ENCODE data around the gene ACOXL. TPM values are rescaled to one million over a fixed set of nuclear protein-coding genes. Genes with fewer than 3 reads are reported as not detected.

ACOXL gene
- total and polyA plus RNA-seq, 4 donors, result 4.4 to 32.8 (median 12.2) TPM

- H3K36me3 ChIP-seq (ENCODE audit: control insufficient read depth in 4 of 4, insufficient read depth in 4 of 4, low read length in 4 of 4), result peaks cover 0 to 1% (median 0%) of the 10 kb centered on the region in 4 donors
- H3K9me3 ChIP-seq (ENCODE audit: control insufficient read depth in 4 of 4, insufficient read depth in 3 of 4, low read length in 3 of 4), result peaks cover 0 to 4% (median 0%) of the 10 kb centered on the region in 4 donors
- no peak overlapping the region for H3K4me3 ChIP-seq
- no peaks in the 10 kb centered on the region for H3K27me3 ChIP-seq (ENCODE audit: control insufficient read depth in 3 of 3, insufficient read depth in 3 of 3, low read length in 2 of 3)
- no peak for DNase-seq
- TF ChIP-seq, protein P1, sequence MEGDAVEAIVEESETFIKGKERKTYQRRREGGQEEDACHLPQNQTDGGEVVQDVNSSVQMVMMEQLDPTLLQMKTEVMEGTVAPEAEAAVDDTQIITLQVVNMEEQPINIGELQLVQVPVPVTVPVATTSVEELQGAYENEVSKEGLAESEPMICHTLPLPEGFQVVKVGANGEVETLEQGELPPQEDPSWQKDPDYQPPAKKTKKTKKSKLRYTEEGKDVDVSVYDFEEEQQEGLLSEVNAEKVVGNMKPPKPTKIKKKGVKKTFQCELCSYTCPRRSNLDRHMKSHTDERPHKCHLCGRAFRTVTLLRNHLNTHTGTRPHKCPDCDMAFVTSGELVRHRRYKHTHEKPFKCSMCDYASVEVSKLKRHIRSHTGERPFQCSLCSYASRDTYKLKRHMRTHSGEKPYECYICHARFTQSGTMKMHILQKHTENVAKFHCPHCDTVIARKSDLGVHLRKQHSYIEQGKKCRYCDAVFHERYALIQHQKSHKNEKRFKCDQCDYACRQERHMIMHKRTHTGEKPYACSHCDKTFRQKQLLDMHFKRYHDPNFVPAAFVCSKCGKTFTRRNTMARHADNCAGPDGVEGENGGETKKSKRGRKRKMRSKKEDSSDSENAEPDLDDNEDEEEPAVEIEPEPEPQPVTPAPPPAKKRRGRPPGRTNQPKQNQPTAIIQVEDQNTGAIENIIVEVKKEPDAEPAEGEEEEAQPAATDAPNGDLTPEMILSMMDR (IDR thresholded peaks at IDR 0.05; ENCODE audit: control extremely low read depth, extremely low read depth), result no peak
- no peaks in the 10 kb centered on the region for H3K4me1 ChIP-seq (ENCODE audit: control insufficient read depth in 5 of 5, insufficient read depth in 5 of 5, low read length in 5 of 5)
- no peak overlapping the region for H3K9ac ChIP-seq (ENCODE audit: insufficient read depth in 1 of 2, low read length in 2 of 2)
- H3K27ac ChIP-seq (ENCODE audit: low read depth in 1 of 2, low read length in 1 of 2), result no peak overlapping the region
- 72 to 83% methylated on average over 8 of the region's 8 CpGs for WGBS, 2 donors
- ATAC-seq (ENCODE audit: insufficient read depth, low FRiP score), result no peak
Observed at GRCh38 chr2:110818767-110819481, 86.6 kb downstream of the ACOXL start.

DNA sequence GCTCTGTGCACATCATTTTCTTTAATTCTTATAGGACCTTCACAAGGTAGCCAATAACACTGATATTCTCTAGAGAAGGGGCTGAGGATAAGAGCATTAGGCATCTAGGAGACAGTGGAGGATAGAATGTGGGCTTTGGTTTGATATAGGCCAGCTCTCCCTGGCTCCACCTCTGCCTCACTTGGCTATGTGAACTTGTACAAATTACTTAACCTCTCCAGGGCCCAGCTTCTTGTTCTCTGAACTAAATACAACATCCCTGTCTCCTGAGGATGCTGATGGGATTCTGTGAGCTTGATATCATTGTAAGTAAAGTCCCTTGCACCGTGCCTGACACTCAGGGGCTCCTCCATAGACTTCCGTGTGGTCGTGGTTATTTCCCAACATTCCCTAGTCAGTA, 87.3 kb downstream of the ACOXL start:
- TF ChIP-seq, protein P1 (IDR thresholded peaks at IDR 0.05; ENCODE audit: control extremely low read depth, extremely low read depth), result no peak
- Histone ChIP-seq H3K4me3 (no peak overlapping the region), H3K4me1 (ENCODE audit: control insufficient read depth in 5 of 5, insufficient read depth in 5 of 5, low read length in 5 of 5) (no peaks in the 10 kb centered on the region), H3K27me3 (ENCODE audit: control insufficient read depth in 3 of 3, insufficient read depth in 3 of 3, low read length in 2 of 3) (no peaks in the 10 kb centered on the region), H3K36me3 (ENCODE audit: control insufficient read depth in 4 of 4, insufficient read depth in 4 of 4, low read length in 4 of 4) (peaks cover 0 to 1% (median 0%) of the 10 kb centered on the region in 4 donors), H3K9me3 (ENCODE audit: control insufficient read depth in 4 of 4, insufficient read depth in 3 of 4, low read length in 3 of 4) (peaks cover 0 to 7% (median 0%) of the 10 kb centered on the region in 4 donors), H3K9ac (ENCODE audit: insufficient read depth in 1 of 2, low read length in 2 of 2) (no peak overlapping the region), H3K27ac (ENCODE audit: low read depth in 1 of 2, low read length in 1 of 2) (no peak overlapping the region)
- no peak for DNase-seq
- 60 to 75% methylated on average over 3 of the region's 3 CpGs for WGBS, 2 donors
- ATAC-seq (ENCODE audit: insufficient read depth, low FRiP score), result no peak

DNA sequence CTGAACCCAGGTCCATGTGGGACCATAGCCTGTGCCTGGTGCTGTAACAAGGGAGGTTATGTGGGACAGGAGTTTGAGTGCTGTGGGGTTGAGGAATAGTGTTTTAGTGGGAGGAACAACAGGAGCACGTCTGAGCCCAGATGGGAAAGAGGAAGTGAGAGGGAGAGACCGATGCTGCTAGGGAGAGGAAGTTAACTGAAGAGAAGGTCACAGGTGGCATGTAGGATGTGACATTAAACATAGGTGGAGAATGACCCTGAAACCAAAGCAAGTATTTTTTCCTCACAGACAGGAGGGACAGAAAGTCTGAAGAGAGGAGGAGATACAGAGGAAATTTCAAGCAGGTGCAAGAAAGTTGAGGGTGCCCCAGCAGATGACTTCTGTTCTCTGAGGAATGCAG, 87.8 kb downstream of the ACOXL start:
- ATAC-seq (ENCODE audit: insufficient read depth, low FRiP score) (no peak), DNase-seq (no peak)
- no peak overlapping the region for H3K9ac ChIP-seq (ENCODE audit: insufficient read depth in 1 of 2, low read length in 2 of 2)
- no peak overlapping the region for H3K27ac ChIP-seq (ENCODE audit: low read depth in 1 of 2, low read length in 1 of 2)
- TF ChIP-seq, protein P1 (IDR thresholded peaks at IDR 0.05; ENCODE audit: control extremely low read depth, extremely low read depth), result no peak
- peaks cover 0 to 7% (median 0%) of the 10 kb centered on the region in 4 donors for H3K9me3 ChIP-seq (ENCODE audit: control insufficient read depth in 4 of 4, insufficient read depth in 3 of 4, low read length in 3 of 4)
- no peak overlapping the region for H3K4me3 ChIP-seq
- 14 to 36% methylated on average over 2 of the region's 2 CpGs for WGBS, 2 donors
- H3K4me1 ChIP-seq (ENCODE audit: control insufficient read depth in 5 of 5, insufficient read depth in 5 of 5, low read length in 5 of 5), result no peaks in the 10 kb centered on the region
- peaks cover 0 to 1% (median 0%) of the 10 kb centered on the region in 4 donors for H3K36me3 ChIP-seq (ENCODE audit: control insufficient read depth in 4 of 4, insufficient read depth in 4 of 4, low read length in 4 of 4)
- no peaks in the 10 kb centered on the region for H3K27me3 ChIP-seq (ENCODE audit: control insufficient read depth in 3 of 3, insufficient read depth in 3 of 3, low read length in 2 of 3)

All from lung (tissue), 12 donors.